Loucy (cell line): ENCODE data around the gene PSMB5.
A peak's percentile ranks its signal among the peaks of the same experiment; 100 is the strongest.

Source experiments
- H2AFZ ChIP-seq: fragments of 200-600 bp; sonication (generic); 2 replicates; pipeline ENCODE4 v1.6.0; 2016; ENCODE audit warnings: antibody characterized with exemption, mild to moderate bottlenecking, low read length, moderate library complexity
- H3F3A ChIP-seq: fragments of 200-600 bp; 2 replicates; pipeline ENCODE4 v1.6.0; 2016; ENCODE audit warnings: antibody characterized with exemption, low read depth, mild to moderate bottlenecking
- H3K27me3 ChIP-seq: fragments of 200-600 bp; sonication (generic); 2 replicates; pipeline ENCODE4 v1.6.1; 2014; ENCODE audit warnings: low read length, mild to moderate bottlenecking; ENCODE audit not compliant: insufficient read depth, poor library complexity, severe bottlenecking
- H3K36me3 ChIP-seq: fragments of 200-600 bp; sonication (generic); 2 replicates; pipeline ENCODE4 v1.6.1; 2016; ENCODE audit warnings: low read length; ENCODE audit not compliant: insufficient read depth
- H3K4me1 ChIP-seq: fragments of 200-600 bp; sonication (generic); 2 replicates; pipeline ENCODE4 v1.5.1; 2014; ENCODE audit warnings: low read length, mild to moderate bottlenecking; ENCODE audit not compliant: insufficient read depth, poor library complexity, severe bottlenecking
- H3K4me2 ChIP-seq: fragments of 200-600 bp; sonication (generic); 2 replicates; pipeline ENCODE4 v1.6.0; 2014; ENCODE audit warnings: antibody characterized with exemption, low read length, low read depth, mild to moderate bottlenecking; ENCODE audit not compliant: poor library complexity, severe bottlenecking
- H3K4me3 ChIP-seq: fragments of 200-600 bp; sonication (generic); 2 replicates; pipeline ENCODE4 v1.5.1; 2014; ENCODE audit warnings: low read length, mild to moderate bottlenecking, mixed read lengths; ENCODE audit not compliant: poor library complexity, severe bottlenecking
- H3K79me2 ChIP-seq: fragments of 200-600 bp; sonication (generic); 2 replicates; pipeline ENCODE4 v1.6.1; 2014; ENCODE audit warnings: low read length; ENCODE audit not compliant: insufficient read depth
- H3K9ac ChIP-seq: fragments of 200-600 bp; sonication (generic); 2 replicates; pipeline ENCODE4 v1.6.0; 2014; ENCODE audit warnings: mild to moderate bottlenecking, low read depth, low read length, moderate library complexity; ENCODE audit not compliant: poor library complexity, severe bottlenecking
- H3K9me2 ChIP-seq: fragments of 200-600 bp; sonication (generic); replicated peaks from 2 replicates; pipeline ENCODE4 v1.6.1; 2016; ENCODE audit warnings: low read depth, low read length, mixed read lengths
- H3K9me3 ChIP-seq: fragments of 200-600 bp; sonication (generic); 2 replicates; pipeline ENCODE4 v1.6.1; 2014; ENCODE audit warnings: mild to moderate bottlenecking, antibody characterized with exemption, low read length, low read depth; ENCODE audit not compliant: insufficient read depth
- H4K20me1 ChIP-seq: fragments of 200-600 bp; sonication (generic); 2 replicates; pipeline ENCODE4 v1.6.0; 2014; ENCODE audit warnings: antibody characterized with exemption, low read length, mild to moderate bottlenecking; ENCODE audit not compliant: insufficient read depth, poor library complexity, severe bottlenecking
- CTCF ChIP-seq: fragments of 200-600 bp; sonication (generic); conservative IDR thresholded peaks from 2 replicates; pipeline ENCODE4 v1.5.1; 2014; ENCODE audit warnings: mild to moderate bottlenecking, antibody characterized with exemption, low read length
- EZH2phosphoT487 ChIP-seq: fragments of 200-600 bp; IDR thresholded peaks from 2 replicates; pipeline ENCODE4 v1.6.1; 2018; ENCODE audit warnings: antibody characterized with exemption, mild to moderate bottlenecking, moderate library complexity, borderline replicate concordance

PSMB5 gene

GRCh38 chr14:23074906-23075305 is 40.2 kb upstream of the PSMB5 start:
- H3K4me1 ChIP-seq, result peaks cover 13% of the 10 kb centered on the region
- peaks cover 8% of the 10 kb centered on the region for H4K20me1 ChIP-seq
- H2AFZ ChIP-seq, result no peak overlapping the region
- peaks cover 7% of the 10 kb centered on the region; the same call in 1 of the 2 replicates for H3F3A ChIP-seq
- no peak overlapping the region for H3K4me2 ChIP-seq
- H3K27me3 ChIP-seq, result no peaks in the 10 kb centered on the region
- TF ChIP-seq EZH2phosphoT487 (no peak), CTCF (no peak)
- peaks cover 69% of the 10 kb centered on the region for H3K36me3 ChIP-seq
- no peaks in the 10 kb centered on the region for H3K9me3 ChIP-seq
- peaks cover 20% of the 10 kb centered on the region for H3K79me2 ChIP-seq
- no peaks in the 10 kb centered on the region for H3K9me2 ChIP-seq
- H3K9ac ChIP-seq, result no peak overlapping the region
- no peak overlapping the region for H3K4me3 ChIP-seq

- Histone ChIP-seq H3K9me3 (no peaks in the 10 kb centered on the region), H3K4me2 (peak overlapping the region; percentile 96), H3K9ac (peak overlapping the region; percentile 96), H4K20me1 (peaks cover 28% of the 10 kb centered on the region), H3F3A (no peaks in the 10 kb centered on the region), H3K4me1 (peaks cover 19% of the 10 kb centered on the region), H3K36me3 (peaks cover 57% of the 10 kb centered on the region), H3K27me3 (no peaks in the 10 kb centered on the region), H2AFZ (no peak overlapping the region), H3K4me3 (peak overlapping the region; percentile 95), H3K9me2 (no peaks in the 10 kb centered on the region), H3K79me2 (peaks cover 43% of the 10 kb centered on the region)
- no peak for TF ChIP-seq CTCF
These were observed 37.3 kb upstream of the PSMB5 start for GRCh38 chr14:23071921-23072539.

- no peaks in the 10 kb centered on the region for H3K9me2 ChIP-seq
- H3K79me2 ChIP-seq, result peaks cover 48% of the 10 kb centered on the region
- peak overlapping the region; percentile 19 for H2AFZ ChIP-seq
- H3K4me2 ChIP-seq, result peak overlapping the region; percentile 96
- H3F3A ChIP-seq, result no peaks in the 10 kb centered on the region
- no peaks in the 10 kb centered on the region for H3K9me3 ChIP-seq
- H3K36me3 ChIP-seq, result peaks cover 57% of the 10 kb centered on the region
- TF ChIP-seq CTCF (no peak), EZH2phosphoT487 (no peak)
- peaks cover 19% of the 10 kb centered on the region for H3K4me1 ChIP-seq
- H3K4me3 ChIP-seq, result peak overlapping the region; percentile 95
- H3K27me3 ChIP-seq, result no peaks in the 10 kb centered on the region
- H4K20me1 ChIP-seq, result peaks cover 34% of the 10 kb centered on the region
- peak overlapping the region; percentile 96 for H3K9ac ChIP-seq
These were observed 36.7 kb upstream of the PSMB5 start for GRCh38 chr14:23071244-23071920.
